HEK293 (cell line): ENCODE results near the gene CLCF1.

ENCODE experiments used
- IKZF3 ChIP-seq: fragments of 450-650 bp; IDR thresholded peaks from 2 replicates; pipeline ENCODE4 v1.5.0; 2018; ENCODE audit warnings: missing biosample characterization, mild to moderate bottlenecking, missing genetic modification characterization, moderate library complexity
- KLF1 ChIP-seq: fragments of 450-650 bp; formaldehyde crosslinking; IDR thresholded peaks from 2 replicates; pipeline ENCODE4 v1.5.1; 2016; ENCODE audit warnings: missing biosample characterization, missing genetic modification characterization
- MYNN ChIP-seq: fragments of 450-650 bp; formaldehyde crosslinking; IDR thresholded peaks from 2 replicates; pipeline ENCODE4 v1.5.1; 2016; ENCODE audit warnings: missing biosample characterization, missing genetic modification characterization, borderline replicate concordance
- PRDM2 ChIP-seq: fragments of 450-650 bp; formaldehyde crosslinking; IDR thresholded peaks from 2 replicates; pipeline ENCODE4 v1.5.1; 2016; ENCODE audit warnings: missing biosample characterization, missing genetic modification characterization, borderline replicate concordance
- SP2 ChIP-seq: fragments of 450-650 bp; formaldehyde crosslinking; IDR thresholded peaks from 2 replicates; pipeline ENCODE4 v1.5.1; 2016; ENCODE audit warnings: missing biosample characterization, missing genetic modification characterization
- SP3 ChIP-seq: fragments of 450-650 bp; formaldehyde crosslinking; IDR thresholded peaks from 2 replicates; pipeline ENCODE4 v1.5.1; 2016; ENCODE audit warnings: missing biosample characterization, missing genetic modification characterization
- ZBTB17 ChIP-seq: fragments of 450-650 bp; formaldehyde crosslinking; IDR thresholded peaks from 2 replicates; pipeline ENCODE4 v1.5.1; 2016; ENCODE audit warnings: missing biosample characterization, missing genetic modification characterization
- ZEB2 ChIP-seq: fragments of 450-650 bp; formaldehyde crosslinking; IDR thresholded peaks from 2 replicates; pipeline ENCODE4 v1.5.1; 2016; ENCODE audit warnings: missing biosample characterization, missing genetic modification characterization
- ZNF155 ChIP-seq: fragments of 450-650 bp; formaldehyde crosslinking; IDR thresholded peaks from 2 replicates; pipeline ENCODE4 v1.5.1; 2016; ENCODE audit warnings: missing biosample characterization, missing genetic modification characterization
- ZNF157 ChIP-seq: fragments of 450-650 bp; formaldehyde crosslinking; IDR thresholded peaks from 2 replicates; pipeline ENCODE4 v1.5.1; 2016; ENCODE audit warnings: missing biosample characterization, missing genetic modification characterization
- ZNF169 ChIP-seq: fragments of 450-650 bp; formaldehyde crosslinking; IDR thresholded peaks from 2 replicates; pipeline ENCODE4 v1.5.1; 2016; ENCODE audit warnings: missing biosample characterization, missing genetic modification characterization
- ZNF174 ChIP-seq: fragments of 450-650 bp; formaldehyde crosslinking; IDR thresholded peaks from 2 replicates; pipeline ENCODE4 v1.5.0; 2017; ENCODE audit warnings: missing biosample characterization, mild to moderate bottlenecking, missing genetic modification characterization
- ZNF175 ChIP-seq: fragments of 450-650 bp; formaldehyde crosslinking; IDR thresholded peaks from 2 replicates; pipeline ENCODE4 v1.5.1; 2016; ENCODE audit warnings: missing biosample characterization, missing genetic modification characterization
- ZNF18 ChIP-seq: fragments of 450-650 bp; formaldehyde crosslinking; IDR thresholded peaks from 2 replicates; pipeline ENCODE4 v1.5.1; 2016; ENCODE audit warnings: missing biosample characterization, missing genetic modification characterization
- ZNF2 ChIP-seq: fragments of 450-650 bp; formaldehyde crosslinking; IDR thresholded peaks from 2 replicates; pipeline ENCODE4 v1.5.1; 2016; ENCODE audit warnings: missing biosample characterization, missing genetic modification characterization
- ZNF292 ChIP-seq: fragments of 450-650 bp; formaldehyde crosslinking; IDR thresholded peaks from 2 replicates; pipeline ENCODE4 v1.5.1; 2016; ENCODE audit warnings: low read depth, missing biosample characterization, missing genetic modification characterization, borderline replicate concordance
- ZNF341 ChIP-seq: fragments of 450-650 bp; formaldehyde crosslinking; IDR thresholded peaks from 2 replicates; pipeline ENCODE4; 2016; ENCODE audit warnings: low read depth, missing biosample characterization, missing genetic modification characterization
- ZNF426 ChIP-seq: fragments of 450-650 bp; formaldehyde crosslinking; IDR thresholded peaks from 2 replicates; pipeline ENCODE4 v1.5.1; 2017; ENCODE audit warnings: missing biosample characterization, missing genetic modification characterization, mild to moderate bottlenecking, inconsistent platforms, moderate library complexity
- ZNF510 ChIP-seq: fragments of 450-650 bp; formaldehyde crosslinking; IDR thresholded peaks from 2 replicates; pipeline ENCODE4 v1.5.1; 2018; ENCODE audit warnings: mild to moderate bottlenecking, missing genetic modification characterization, missing biosample characterization; ENCODE audit not compliant: insufficient replicate concordance
- ZNF529 ChIP-seq: fragments of 450-650 bp; formaldehyde crosslinking; IDR thresholded peaks from 2 replicates; pipeline ENCODE4 v1.5.1; 2017; ENCODE audit warnings: missing genetic modification characterization, missing biosample characterization; ENCODE audit not compliant: insufficient replicate concordance
- ZNF571 ChIP-seq: fragments of 450-650 bp; formaldehyde crosslinking; IDR thresholded peaks from 2 replicates; pipeline ENCODE4 v1.5.0; 2017; ENCODE audit warnings: missing biosample characterization, missing genetic modification characterization
- ZNF621 ChIP-seq: fragments of 450-650 bp; formaldehyde crosslinking; IDR thresholded peaks from 2 replicates; pipeline ENCODE4 v1.5.1; 2017; ENCODE audit warnings: missing biosample characterization, missing genetic modification characterization
- ZNF664 ChIP-seq: fragments of 450-650 bp; formaldehyde crosslinking; IDR thresholded peaks from 2 replicates; pipeline ENCODE4 v1.5.1; 2016; ENCODE audit warnings: missing biosample characterization, missing genetic modification characterization
- ZNF76 ChIP-seq: fragments of 450-650 bp; formaldehyde crosslinking; IDR thresholded peaks from 2 replicates; pipeline ENCODE4; 2016; ENCODE audit warnings: low read depth, missing biosample characterization, missing genetic modification characterization, borderline replicate concordance
- ZNF792 ChIP-seq: fragments of 450-650 bp; formaldehyde crosslinking; IDR thresholded peaks from 2 replicates; pipeline ENCODE4 v1.5.1; 2016; ENCODE audit warnings: missing biosample characterization, missing genetic modification characterization
- ZSCAN4 ChIP-seq: fragments of 450-650 bp; formaldehyde crosslinking; IDR thresholded peaks from 2 replicates; pipeline ENCODE4 v1.5.1; 2017; ENCODE audit warnings: missing biosample characterization, missing genetic modification characterization
- TF ChIP-seq, protein P1 (sequence below): fragments of 450-650 bp; formaldehyde crosslinking; IDR thresholded peaks from 2 replicates; pipeline ENCODE4 v1.5.1; 2016; ENCODE audit warnings: missing biosample characterization, missing genetic modification characterization
- TF ChIP-seq, protein P2 (sequence below): fragments of 450-650 bp; formaldehyde crosslinking; IDR thresholded peaks from 2 replicates; pipeline ENCODE4 v1.5.1; 2016; ENCODE audit warnings: missing biosample characterization, missing genetic modification characterization

CLCF1 gene

GRCh38 chr11:67353317-67354074 is 19.9 kb downstream of the CLCF1 start, which contains the start of gene POLD4 (continued):
- TF ChIP-seq, protein P1, sequence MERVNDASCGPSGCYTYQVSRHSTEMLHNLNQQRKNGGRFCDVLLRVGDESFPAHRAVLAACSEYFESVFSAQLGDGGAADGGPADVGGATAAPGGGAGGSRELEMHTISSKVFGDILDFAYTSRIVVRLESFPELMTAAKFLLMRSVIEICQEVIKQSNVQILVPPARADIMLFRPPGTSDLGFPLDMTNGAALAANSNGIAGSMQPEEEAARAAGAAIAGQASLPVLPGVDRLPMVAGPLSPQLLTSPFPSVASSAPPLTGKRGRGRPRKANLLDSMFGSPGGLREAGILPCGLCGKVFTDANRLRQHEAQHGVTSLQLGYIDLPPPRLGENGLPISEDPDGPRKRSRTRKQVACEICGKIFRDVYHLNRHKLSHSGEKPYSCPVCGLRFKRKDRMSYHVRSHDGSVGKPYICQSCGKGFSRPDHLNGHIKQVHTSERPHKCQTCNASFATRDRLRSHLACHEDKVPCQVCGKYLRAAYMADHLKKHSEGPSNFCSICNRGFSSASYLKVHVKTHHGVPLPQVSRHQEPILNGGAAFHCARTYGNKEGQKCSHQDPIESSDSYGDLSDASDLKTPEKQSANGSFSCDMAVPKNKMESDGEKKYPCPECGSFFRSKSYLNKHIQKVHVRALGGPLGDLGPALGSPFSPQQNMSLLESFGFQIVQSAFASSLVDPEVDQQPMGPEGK (tag by site-specific recombination): peak; percentile 96
- TF ChIP-seq ZNF175 (tag by site-specific recombination) (no peak), PRDM2 (tag by site-specific recombination) (no peak), ZNF2 (tag by site-specific recombination) (no peak), ZNF18 (tag by site-specific recombination) (no peak), SP2 (tag by site-specific recombination) (peak; percentile 97), ZNF621 (tag by site-specific recombination) (no peak), ZNF426 (tag by site-specific recombination) (no peak), ZNF292 (tag by site-specific recombination) (no peak), ZNF510 (no peak), ZNF664 (tag by site-specific recombination) (no peak), KLF1 (tag by site-specific recombination) (peak; percentile 76), IKZF3 (tag by site-specific recombination) (no peak), ZEB2 (tag by site-specific recombination) (no peak), ZNF792 (tag by site-specific recombination) (no peak), MYNN (tag by site-specific recombination) (no peak), ZNF174 (tag by site-specific recombination) (no peak), ZNF155 (tag by site-specific recombination) (no peak), ZNF529 (tag by site-specific recombination) (no peak), ZBTB17 (tag by site-specific recombination) (peak; percentile 48; the same call in 1 of the 2 replicates), ZNF169 (tag by site-specific recombination) (no peak), ZNF157 (no peak), ZNF571 (tag by site-specific recombination) (no peak), SP3 (tag by site-specific recombination) (peak; percentile 94), ZNF76 (tag by site-specific recombination) (0 out of 2 replicates have a peak, but pooled peaks have one; percentile 11), ZSCAN4 (no peak), ZNF341 (tag by site-specific recombination) (peak; percentile 96)
- TF ChIP-seq, protein P2, sequence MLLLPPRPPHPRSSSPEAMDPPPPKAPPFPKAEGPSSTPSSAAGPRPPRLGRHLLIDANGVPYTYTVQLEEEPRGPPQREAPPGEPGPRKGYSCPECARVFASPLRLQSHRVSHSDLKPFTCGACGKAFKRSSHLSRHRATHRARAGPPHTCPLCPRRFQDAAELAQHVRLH (tag by site-specific recombination): no peak
